NCI-H526 treated with DMSO at 0.1 percent for 48 hours (cell line): ENCODE data around the gene KRTAP19-7.

Experiments used
- DNase-seq: peaks from one replicate; lab custom pipeline; 2025; lab: John Stamatoyannopoulos, UW

The KRTAP19-7 gene

GRCh38 chr21:30561264-30561895, at the start of gene KRTAP19-7:
KRTAP19-7 (minus strand) TSS chr21:30561314; CDS start chr21:30561289, 25 bp downstream.
- no peak for DNase-seq

GRCh38 chr21:30605968-30606367, 44.9 kb upstream of the KRTAP19-7 start:
- DNase-seq: no peak

GRCh38 chr21:30600787-30601186, 39.7 kb upstream of the KRTAP19-7 start, which contains the start of gene KRTAP22-1:
KRTAP22-1 (plus strand) TSS chr21:30601087.
- no peak for DNase-seq

- DNase-seq: no peak
Measured at GRCh38 chr21:30598802-30599201, 37.7 kb upstream of the KRTAP19-7 start, which contains the start of gene KRTAP6-2. KRTAP6-2 (minus strand) TSS chr21:30598902; CDS start chr21:30598874, 28 bp downstream.

GRCh38 chr21:30592140-30592539, 31.0 kb upstream of the KRTAP19-7 start, which contains the start of gene KRTAP6-3:
KRTAP6-3 (plus strand) TSS chr21:30592440; CDS start chr21:30592446, 6 bp downstream.
- DNase-seq: no peak

GRCh38 chr21:30590297-30590696, 29.2 kb upstream of the KRTAP19-7 start, which contains the start of gene KRTAP22-2:
KRTAP22-2 (minus strand) TSS chr21:30590397.
- DNase-seq: no peak

GRCh38 chr21:30582870-30583269, 21.8 kb upstream of the KRTAP19-7 start:
- no peak for DNase-seq

- no peak for DNase-seq
Measured at GRCh38 chr21:30580132-30580531, 19.0 kb upstream of the KRTAP19-7 start.

- DNase-seq: no peak
Measured at GRCh38 chr21:30579346-30579745, 18.2 kb upstream of the KRTAP19-7 start.

- DNase-seq: no peak
Measured at GRCh38 chr21:30577766-30578165, 16.7 kb upstream of the KRTAP19-7 start.

GRCh38 chr21:30567617-30568016, 6.5 kb upstream of the KRTAP19-7 start:
- no peak for DNase-seq

- no peak for DNase-seq
Measured at GRCh38 chr21:30563630-30564029, 2.5 kb upstream of the KRTAP19-7 start.

GRCh38 chr21:30563072-30563471, 2.0 kb upstream of the KRTAP19-7 start:
- no peak for DNase-seq

- DNase-seq: no peak
Measured at GRCh38 chr21:30561957-30562356, 843 bp upstream of the KRTAP19-7 start.

- no peak for DNase-seq
Measured at GRCh38 chr21:30555095-30555494, 6.0 kb downstream of the KRTAP19-7 start.

- DNase-seq: no peak
Measured at GRCh38 chr21:30552782-30553181, 8.3 kb downstream of the KRTAP19-7 start.

- no peak for DNase-seq
Measured at GRCh38 chr21:30541764-30542163, 19.4 kb downstream of the KRTAP19-7 start, which contains the start of gene KRTAP19-6. KRTAP19-6 (minus strand) TSS chr21:30541864; CDS start chr21:30541833, 31 bp downstream.

GRCh38 chr21:30518876-30519275, 42.2 kb downstream of the KRTAP19-7 start:
- DNase-seq: no peak

GRCh38 chr21:30515681-30516080, 45.4 kb downstream of the KRTAP19-7 start:
- DNase-seq: no peak
